Nephron (organoid): ENCODE data around the gene FHIP2A.

ENCODE experiments used
- H3K27ac Mint-ChIP-seq, 3 experiments: 2 replicates each; pipeline ENCODE4 v1.8.0; 2020; ENCODE audit warnings: mixed read lengths in 3 of 3, mild to moderate bottlenecking in 2 of 3, moderate library complexity in 1 of 3
- H3K27me3 Mint-ChIP-seq: 2 replicates; pipeline ENCODE4 v1.8.0; 2021; ENCODE audit warnings: low read depth, mild to moderate bottlenecking, moderate library complexity, mixed read lengths
- H3K36me3 Mint-ChIP-seq: 2 replicates; pipeline ENCODE4 v1.8.0; 2020; ENCODE audit warnings: low read depth, mixed read lengths
- H3K4me1 Mint-ChIP-seq: 2 replicates; pipeline ENCODE4 v1.8.0; 2020; ENCODE audit warnings: mixed read lengths
- H3K4me3 Mint-ChIP-seq, 3 experiments: 2 replicates each; pipeline ENCODE4 v1.8.0; 2020; ENCODE audit warnings: mild to moderate bottlenecking in 3 of 3, mixed read lengths in 3 of 3, moderate library complexity in 2 of 3
- H3K9me3 Mint-ChIP-seq: 2 replicates; pipeline ENCODE4 v1.8.0; 2020; ENCODE audit warnings: mixed read lengths
- TF ChIP-seq, protein P1 (sequence below), 3 experiments: fragments of 200-600 bp; sonication (generic); IDR thresholded peaks; one replicate each; pipeline ENCODE4 v1.5.0; 2021; ENCODE audit warnings: antibody characterized with exemption in 3 of 3; ENCODE audit not compliant: unreplicated experiment in 3 of 3

FHIP2A gene

GRCh38 chr10:114850126-114850525 lies 28.5 kb downstream of the FHIP2A start:
- Mint-ChIP-seq H3K4me3 (no peak overlapping the region), H3K4me1 (no peaks in the 10 kb centered on the region), H3K27me3 (no peaks in the 10 kb centered on the region), H3K9me3 (no peaks in the 10 kb centered on the region), H3K36me3 (peaks cover 86% of the 10 kb centered on the region), H3K27ac (no peak overlapping the region)
- TF ChIP-seq, protein P1, sequence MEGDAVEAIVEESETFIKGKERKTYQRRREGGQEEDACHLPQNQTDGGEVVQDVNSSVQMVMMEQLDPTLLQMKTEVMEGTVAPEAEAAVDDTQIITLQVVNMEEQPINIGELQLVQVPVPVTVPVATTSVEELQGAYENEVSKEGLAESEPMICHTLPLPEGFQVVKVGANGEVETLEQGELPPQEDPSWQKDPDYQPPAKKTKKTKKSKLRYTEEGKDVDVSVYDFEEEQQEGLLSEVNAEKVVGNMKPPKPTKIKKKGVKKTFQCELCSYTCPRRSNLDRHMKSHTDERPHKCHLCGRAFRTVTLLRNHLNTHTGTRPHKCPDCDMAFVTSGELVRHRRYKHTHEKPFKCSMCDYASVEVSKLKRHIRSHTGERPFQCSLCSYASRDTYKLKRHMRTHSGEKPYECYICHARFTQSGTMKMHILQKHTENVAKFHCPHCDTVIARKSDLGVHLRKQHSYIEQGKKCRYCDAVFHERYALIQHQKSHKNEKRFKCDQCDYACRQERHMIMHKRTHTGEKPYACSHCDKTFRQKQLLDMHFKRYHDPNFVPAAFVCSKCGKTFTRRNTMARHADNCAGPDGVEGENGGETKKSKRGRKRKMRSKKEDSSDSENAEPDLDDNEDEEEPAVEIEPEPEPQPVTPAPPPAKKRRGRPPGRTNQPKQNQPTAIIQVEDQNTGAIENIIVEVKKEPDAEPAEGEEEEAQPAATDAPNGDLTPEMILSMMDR (IDR thresholded peaks at IDR 0.05; ENCODE audit: unreplicated experiment in 3 of 3): no peak

GRCh38 chr10:114851336-114851735 lies 29.8 kb downstream of the FHIP2A start:
- TF ChIP-seq, protein P1 (IDR thresholded peaks at IDR 0.05; ENCODE audit: unreplicated experiment in 3 of 3): no peak
- H3K4me3 Mint-ChIP-seq: no peak overlapping the region
- H3K36me3 Mint-ChIP-seq: peaks cover 87% of the 10 kb centered on the region
- H3K4me1 Mint-ChIP-seq: no peaks in the 10 kb centered on the region
- no peaks in the 10 kb centered on the region for H3K27me3 Mint-ChIP-seq
- H3K27ac Mint-ChIP-seq: no peak overlapping the region
- no peaks in the 10 kb centered on the region for H3K9me3 Mint-ChIP-seq

DNA sequence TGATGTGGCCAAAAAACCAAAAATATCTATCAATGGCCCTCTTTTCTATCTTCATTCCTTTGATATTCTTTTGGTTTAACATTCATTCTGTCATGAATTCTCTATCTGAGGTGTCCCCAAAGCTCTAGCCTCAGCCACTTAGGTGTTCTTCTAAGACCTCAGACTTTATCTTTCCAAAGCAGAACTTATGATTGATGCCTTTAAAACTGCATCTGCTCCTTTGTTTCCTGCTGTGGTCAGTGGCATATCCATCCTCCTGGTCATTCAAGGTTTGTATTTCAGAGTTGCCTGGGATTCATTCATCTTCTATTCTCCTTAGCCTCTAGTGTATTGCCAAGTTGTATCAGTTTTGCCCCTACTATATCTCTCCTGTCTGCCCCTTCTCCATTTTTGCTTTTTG lies 30.6 kb downstream of the FHIP2A start:
- H3K27me3 Mint-ChIP-seq: no peaks in the 10 kb centered on the region
- H3K9me3 Mint-ChIP-seq: no peaks in the 10 kb centered on the region
- peaks cover 86% of the 10 kb centered on the region for H3K36me3 Mint-ChIP-seq
- H3K4me3 Mint-ChIP-seq: no peak overlapping the region
- TF ChIP-seq, protein P1 (IDR thresholded peaks at IDR 0.05; ENCODE audit: unreplicated experiment in 3 of 3): no peak
- no peaks in the 10 kb centered on the region for H3K4me1 Mint-ChIP-seq
- H3K27ac Mint-ChIP-seq: no peak overlapping the region

DNA sequence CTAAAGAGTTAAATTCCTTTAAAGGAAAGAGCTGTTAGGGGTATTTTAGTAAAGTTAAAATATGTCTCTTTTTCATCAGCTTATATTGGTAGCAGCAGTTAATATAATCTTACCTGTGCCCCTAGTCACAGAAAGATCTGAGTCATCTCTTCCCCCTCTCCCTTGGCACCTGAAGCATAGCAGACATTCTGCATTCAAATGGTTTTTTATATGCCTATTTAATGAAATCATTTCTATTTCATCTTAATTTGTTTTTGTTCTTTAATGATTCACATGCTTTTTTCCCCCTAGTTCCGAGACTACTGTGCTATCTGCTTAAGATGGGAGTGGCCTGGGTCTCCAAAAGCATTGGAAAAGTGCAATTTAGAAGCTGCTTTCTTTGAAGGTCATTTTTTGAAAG lies 33.3 kb downstream of the FHIP2A start:
- H3K4me1 Mint-ChIP-seq: no peaks in the 10 kb centered on the region
- TF ChIP-seq, protein P1 (IDR thresholded peaks at IDR 0.05; ENCODE audit: unreplicated experiment in 3 of 3): no peak
- no peak overlapping the region for H3K27ac Mint-ChIP-seq
- H3K36me3 Mint-ChIP-seq: peaks cover 76% of the 10 kb centered on the region
- no peak overlapping the region for H3K4me3 Mint-ChIP-seq
- no peaks in the 10 kb centered on the region for H3K9me3 Mint-ChIP-seq
- H3K27me3 Mint-ChIP-seq: no peaks in the 10 kb centered on the region

GRCh38 chr10:114855776-114856543 lies 34.4 kb downstream of the FHIP2A start:
- TF ChIP-seq, protein P1 (IDR thresholded peaks at IDR 0.05; ENCODE audit: unreplicated experiment in 3 of 3): no peak
- Mint-ChIP-seq H3K27me3 (no peaks in the 10 kb centered on the region), H3K4me3 (no peak overlapping the region), H3K36me3 (peaks cover 76% of the 10 kb centered on the region), H3K9me3 (no peaks in the 10 kb centered on the region), H3K27ac (peak overlapping the region in 1 of 3 experiments; percentile 58), H3K4me1 (no peaks in the 10 kb centered on the region)
